G401.6 (cell line): Measurements from ENCODE around the gene IL17RA.

Source experiments
- FAIRE-seq: peaks from 2 replicates; lab custom pipeline; 2012; peaks lifted over from hg19 to GRCh38; lab: Jason Lieb, UNC

Gene IL17RA

GRCh38 chr22:17158176-17158567 lies 73.4 kb downstream of the IL17RA start:
- no peak for FAIRE-seq

- FAIRE-seq, result no peak
Observed at GRCh38 chr22:17158568-17159503, 74.0 kb downstream of the IL17RA start, which contains the start of gene HDHD5. Gene HDHD5, minus strand, starts transcription at chr22:17159277. Its CDS starts 26 bp downstream, at chr22:17159251.

- FAIRE-seq, result no peak
Observed at GRCh38 chr22:17159504-17159951, 74.7 kb downstream of the IL17RA start.

GRCh38 chr22:17161991-17162390 lies 77.2 kb downstream of the IL17RA start:
- FAIRE-seq, result no peak

- no peak for FAIRE-seq
Observed at GRCh38 chr22:17162731-17163130, 77.9 kb downstream of the IL17RA start.

- peak; percentile 48 for FAIRE-seq
Observed at GRCh38 chr22:17164392-17165024, 79.7 kb downstream of the IL17RA start.
